Kidney glomerular epithelial cell (primary cell): ENCODE results near the gene ZNF860.
"Not testable (repeated sequence)": the region's sequence is repeated elsewhere in the genome, so short reads cannot be mapped to it uniquely, and the experiment has no call there.

Experiments used
- DNase-seq: peaks from one replicate; lab custom pipeline; 2025; lab: John Stamatoyannopoulos, UW

Gene ZNF860

GRCh38 chr3:31960793-31961431 is 20.6 kb upstream of the ZNF860 start:
- no peak for DNase-seq

DNA sequence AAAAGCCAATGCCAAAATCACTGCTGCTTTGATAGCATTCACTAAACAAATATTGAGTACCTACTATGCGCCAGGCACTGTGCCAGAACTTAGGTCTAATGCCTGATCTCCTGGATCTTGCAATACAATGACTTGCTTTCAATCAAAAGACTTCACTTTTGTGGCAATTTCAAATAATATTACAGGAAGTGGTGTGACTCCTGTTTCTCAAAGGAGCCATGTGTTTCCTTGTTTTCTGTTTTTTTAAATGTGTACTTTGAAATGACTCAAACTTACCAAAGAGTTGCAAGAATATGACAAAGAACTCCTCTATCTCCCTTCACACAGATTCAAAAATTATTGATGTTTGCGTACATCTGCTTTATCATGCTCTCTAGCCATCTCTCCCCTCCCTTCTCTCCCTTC is 18.7 kb upstream of the ZNF860 start:
- DNase-seq = no peak

GRCh38 chr3:31966978-31967591 is 14.5 kb upstream of the ZNF860 start:
- no peak for DNase-seq

GRCh38 chr3:31967592-31967991 is 14.0 kb upstream of the ZNF860 start:
- no peak for DNase-seq

GRCh38 chr3:31968369-31968926 is 13.1 kb upstream of the ZNF860 start:
- peak; percentile 78 for DNase-seq

DNA sequence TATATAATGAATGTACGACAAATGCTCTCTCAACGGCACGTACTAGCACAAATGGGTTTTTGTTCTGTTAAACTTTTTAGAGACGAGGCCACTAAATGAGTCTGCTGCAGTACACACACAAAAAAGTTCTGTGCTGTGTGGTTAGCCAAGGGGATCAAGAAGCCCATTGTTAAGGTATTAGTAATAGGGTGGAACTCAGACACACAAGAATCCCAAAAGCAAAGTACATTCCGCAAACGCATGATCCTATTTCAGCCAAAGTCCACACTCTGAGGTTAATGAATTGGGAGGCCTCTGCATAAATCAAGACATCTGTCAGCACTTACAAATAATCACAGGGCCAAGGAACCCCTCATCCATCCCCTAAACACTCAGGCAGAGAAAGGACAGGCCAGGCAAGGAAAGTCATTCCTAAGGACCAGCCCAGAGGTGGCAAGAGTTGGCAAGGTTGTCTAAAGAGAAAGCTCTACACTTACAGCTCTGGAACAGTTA is 12.6 kb upstream of the ZNF860 start:
- DNase-seq = peak; percentile 99

DNA sequence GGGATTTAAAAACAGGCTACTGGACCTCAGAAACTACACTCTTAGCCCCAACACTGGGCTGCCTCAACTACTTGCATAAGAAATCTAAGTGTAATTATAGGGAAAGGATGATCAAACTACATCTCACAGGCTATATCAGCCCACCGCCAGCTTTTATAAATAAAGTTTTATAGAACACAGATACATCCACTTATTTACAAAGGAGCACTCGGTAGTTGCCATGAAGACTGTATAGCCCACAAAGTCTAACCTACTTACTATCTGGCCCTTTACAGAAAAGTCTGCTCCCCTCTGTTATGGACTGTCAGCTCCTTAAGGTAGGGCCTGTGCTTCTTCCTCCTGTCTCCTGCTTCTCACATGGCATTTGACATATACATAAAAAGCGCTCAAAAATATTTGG is 9.9 kb upstream of the ZNF860 start:
- no peak for DNase-seq

- DNase-seq = no peak
Observed at GRCh38 chr3:31973081-31973480, 8.5 kb upstream of the ZNF860 start.

DNA sequence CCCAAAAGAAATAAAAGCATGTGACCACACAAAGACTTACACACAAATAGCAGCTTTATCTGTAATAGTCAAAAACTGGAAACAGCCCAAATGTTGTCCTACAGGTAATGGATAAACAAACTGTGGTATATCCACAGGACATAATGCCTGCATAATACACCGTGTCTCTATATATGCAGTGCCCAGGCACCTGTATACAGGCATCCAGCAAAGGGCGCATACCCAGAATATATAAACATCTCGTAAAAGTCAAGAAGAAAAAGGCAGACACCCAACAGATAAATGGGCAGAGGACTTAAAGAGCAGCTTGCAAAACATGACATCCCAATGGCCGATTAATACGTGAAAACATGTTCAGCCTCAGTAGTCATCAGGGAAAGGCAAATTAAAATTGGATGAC is 7.7 kb upstream of the ZNF860 start:
- no peak for DNase-seq

- no peak for DNase-seq
Observed at GRCh38 chr3:31974471-31974870, 7.1 kb upstream of the ZNF860 start.

- no peak for DNase-seq
Observed at GRCh38 chr3:31974964-31975363, 6.6 kb upstream of the ZNF860 start.

- no peak for DNase-seq
Observed at GRCh38 chr3:31976302-31976701, 5.2 kb upstream of the ZNF860 start.

GRCh38 chr3:31977736-31978135 is 3.8 kb upstream of the ZNF860 start:
- DNase-seq = no peak

- peak; percentile 21 for DNase-seq
Observed at GRCh38 chr3:31978553-31978952, 3.0 kb upstream of the ZNF860 start.

DNA sequence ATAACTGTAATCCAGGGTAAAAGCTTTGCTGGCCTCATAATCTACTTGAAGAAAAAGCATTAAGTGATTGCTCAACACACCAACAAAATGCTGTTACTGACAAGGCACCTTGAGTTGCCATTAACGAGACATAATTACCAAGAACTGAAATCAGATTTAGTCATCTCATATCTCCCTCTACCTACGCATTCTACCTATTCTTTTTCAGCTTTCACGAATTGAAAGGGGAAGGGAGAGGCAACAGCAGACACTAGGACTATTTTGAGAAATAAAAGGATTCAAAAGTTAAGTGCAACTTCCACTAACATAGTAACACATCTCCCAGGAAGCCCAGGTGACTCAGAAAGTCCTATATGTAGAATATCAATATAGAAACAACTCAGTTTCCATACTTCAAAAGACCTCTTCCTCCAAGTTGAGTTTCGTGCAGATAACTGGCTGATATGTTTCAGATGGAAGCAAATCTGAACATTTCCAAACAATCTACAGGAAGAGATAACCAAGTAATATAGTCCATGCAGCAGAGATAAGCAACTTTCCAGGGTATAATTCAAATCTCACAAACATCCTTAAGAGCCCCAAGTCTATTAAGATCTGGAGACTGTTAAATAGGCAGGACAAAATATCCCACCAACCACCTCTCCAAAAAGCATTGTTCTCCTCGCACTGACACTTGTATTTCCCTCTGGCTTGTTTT is 2.4 kb upstream of the ZNF860 start:
- DNase-seq = no peak

GRCh38 chr3:31980530-31981205 is 882 bp upstream of the ZNF860 start:
- DNase-seq = peak; percentile 69

GRCh38 chr3:31984321-31984720 is 2.8 kb downstream of the ZNF860 start:
- DNase-seq = no peak

DNA sequence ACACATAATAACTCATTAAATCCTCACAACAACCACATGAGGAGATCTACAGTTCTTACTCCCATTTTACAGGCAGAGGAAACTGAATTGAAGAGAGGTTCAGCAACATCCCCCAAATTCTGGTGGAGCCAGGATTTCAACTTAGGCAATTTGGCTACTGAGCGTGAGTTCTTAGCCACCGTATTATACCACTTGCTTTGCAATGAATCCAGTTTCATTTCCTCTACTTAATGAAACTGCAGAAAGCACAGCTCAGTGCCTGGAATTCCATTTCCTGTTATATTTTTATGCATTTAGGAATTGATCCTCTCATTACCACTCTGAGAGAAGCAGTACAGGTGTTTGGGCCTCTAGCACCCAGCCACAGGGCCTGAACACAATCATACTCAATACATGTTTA is 4.3 kb downstream of the ZNF860 start:
- no peak for DNase-seq

DNA sequence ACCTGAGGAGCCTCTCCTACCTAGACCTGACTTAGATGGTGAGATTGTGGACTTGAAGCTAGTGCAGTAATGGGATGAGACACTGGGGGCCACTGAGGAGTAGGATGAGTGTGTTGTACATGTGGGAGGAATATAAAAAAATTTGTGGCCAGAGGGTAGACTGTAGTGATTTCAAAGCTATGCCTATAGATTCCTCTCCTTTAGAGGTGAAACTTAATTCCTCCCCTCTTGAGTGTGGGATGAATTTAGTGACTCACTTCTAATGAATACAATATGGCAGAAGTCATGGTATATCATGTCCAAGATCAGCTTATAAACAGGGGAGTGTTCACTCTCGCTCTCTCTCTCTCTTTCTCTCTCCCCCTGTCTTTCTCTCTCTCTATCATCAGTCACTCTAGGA is 6.7 kb downstream of the ZNF860 start:
- DNase-seq = no peak

- DNase-seq = not testable (repeated sequence)
Observed at GRCh38 chr3:31992995-31993394, 11.4 kb downstream of the ZNF860 start.

DNA sequence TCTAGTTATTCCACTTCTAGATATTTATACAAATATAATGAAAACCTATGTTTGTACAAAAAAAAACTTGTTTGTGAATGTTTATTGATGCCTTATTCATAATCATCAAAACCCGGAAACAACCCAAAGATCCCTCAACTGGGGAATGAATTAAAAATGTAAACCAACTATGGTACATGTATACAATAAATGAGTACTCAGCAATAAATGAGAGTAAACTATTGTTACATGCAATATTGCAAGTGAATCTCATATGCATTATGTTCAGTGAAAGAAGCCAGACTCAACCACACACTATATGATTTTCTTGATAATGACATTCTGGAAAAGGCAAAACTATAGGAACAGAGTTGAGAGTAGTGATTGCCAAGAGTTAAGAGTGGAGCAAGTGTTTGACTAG is 12.3 kb downstream of the ZNF860 start:
- DNase-seq = no peak

DNA sequence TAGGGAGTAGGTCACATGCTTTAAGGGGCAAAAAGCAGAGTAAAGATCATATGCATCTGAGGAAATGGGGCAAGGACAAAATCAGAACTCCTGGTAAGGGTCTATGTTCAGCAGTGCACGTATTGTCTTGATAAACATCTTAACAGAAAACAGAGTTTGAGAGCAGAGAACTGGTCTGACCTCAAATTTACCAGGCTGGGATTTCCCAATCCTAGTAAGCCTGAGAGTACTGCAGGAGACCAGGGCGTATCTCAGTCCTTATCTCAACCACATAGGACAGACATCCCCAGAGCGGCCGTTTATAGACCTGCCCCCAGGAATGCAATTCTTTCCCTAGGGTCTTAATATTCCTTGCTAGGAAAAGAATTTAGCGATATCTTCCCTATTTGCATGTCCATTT is 13.5 kb downstream of the ZNF860 start:
- DNase-seq = not testable (repeated sequence)
